CD4-positive, alpha-beta T cell treated with Interleukin-10 for 1 hour (primary cell): Measurements from ENCODE around the gene NPFFR2.
"Not testable (repeated sequence)": the region's sequence is repeated elsewhere in the genome, so short reads cannot be mapped to it uniquely, and the experiment has no call there.

Source experiments
- DNase-seq: peaks from one replicate; pipeline ENCODE4 v3.0.0-alpha.2; 2020

Gene NPFFR2

GRCh38 chr4:72031868-72032608 is at the start of gene NPFFR2:
TSS of gene NPFFR2 (plus strand) at chr4:72032000. CDS start at chr4:72128592, 96,592 bp downstream.
- no peak for DNase-seq

- DNase-seq, result no peak
Observed at GRCh38 chr4:71992571-71993312, 39.1 kb upstream of the NPFFR2 start.

- no peak for DNase-seq
Observed at GRCh38 chr4:71994559-71994958, 37.2 kb upstream of the NPFFR2 start.

- no peak for DNase-seq
Observed at GRCh38 chr4:71995297-71995696, 36.5 kb upstream of the NPFFR2 start.

GRCh38 chr4:72006586-72006985 is 25.2 kb upstream of the NPFFR2 start:
- no peak for DNase-seq

GRCh38 chr4:72011906-72012305 is 19.9 kb upstream of the NPFFR2 start:
- DNase-seq, result no peak

GRCh38 chr4:72016011-72016410 is 15.8 kb upstream of the NPFFR2 start:
- DNase-seq, result no peak

- no peak for DNase-seq
Observed at GRCh38 chr4:72019688-72020087, 12.1 kb upstream of the NPFFR2 start.

GRCh38 chr4:72022553-72022952 is 9.2 kb upstream of the NPFFR2 start:
- DNase-seq, result no peak

GRCh38 chr4:72055566-72055965 is 23.8 kb downstream of the NPFFR2 start:
- DNase-seq, result no peak

- DNase-seq, result no peak
Observed at GRCh38 chr4:72063726-72064125, 31.9 kb downstream of the NPFFR2 start.

GRCh38 chr4:72067051-72067450 is 35.3 kb downstream of the NPFFR2 start:
- no peak for DNase-seq

- DNase-seq, result no peak
Observed at GRCh38 chr4:72073816-72074215, 42.0 kb downstream of the NPFFR2 start.

GRCh38 chr4:72076562-72076961 is 44.8 kb downstream of the NPFFR2 start:
- DNase-seq, result no peak

GRCh38 chr4:72077346-72077745 is 45.5 kb downstream of the NPFFR2 start:
- no peak for DNase-seq

- no peak for DNase-seq
Observed at GRCh38 chr4:72084587-72085011, 52.8 kb downstream of the NPFFR2 start.

- DNase-seq, result not testable (repeated sequence)
Observed at GRCh38 chr4:72090606-72091005, 58.8 kb downstream of the NPFFR2 start.

GRCh38 chr4:72094059-72094797 is 62.4 kb downstream of the NPFFR2 start:
- DNase-seq, result no peak

GRCh38 chr4:72107456-72107855 is 75.7 kb downstream of the NPFFR2 start:
- DNase-seq, result no peak

GRCh38 chr4:72109364-72109763 is 77.6 kb downstream of the NPFFR2 start:
- DNase-seq, result no peak

- no peak for DNase-seq
Observed at GRCh38 chr4:72109959-72110497, 78.2 kb downstream of the NPFFR2 start.

- no peak for DNase-seq
Observed at GRCh38 chr4:72110886-72111285, 79.1 kb downstream of the NPFFR2 start.

GRCh38 chr4:72111863-72112262 is 80.1 kb downstream of the NPFFR2 start:
- DNase-seq, result no peak
